Measurements from ENCODE around the gene RNPS1. TPM values are rescaled to one million over a fixed set of nuclear protein-coding genes. Genes with fewer than 3 reads are reported as not detected.
"Not testable (repeated sequence)": the region's sequence is repeated elsewhere in the genome, so short reads cannot be mapped to it uniquely, and the experiment has no call there.

Gene RNPS1
- total RNA-seq, 8 experiments from 2014 or later, result 108 to 257 (median 163) TPM

DNA sequence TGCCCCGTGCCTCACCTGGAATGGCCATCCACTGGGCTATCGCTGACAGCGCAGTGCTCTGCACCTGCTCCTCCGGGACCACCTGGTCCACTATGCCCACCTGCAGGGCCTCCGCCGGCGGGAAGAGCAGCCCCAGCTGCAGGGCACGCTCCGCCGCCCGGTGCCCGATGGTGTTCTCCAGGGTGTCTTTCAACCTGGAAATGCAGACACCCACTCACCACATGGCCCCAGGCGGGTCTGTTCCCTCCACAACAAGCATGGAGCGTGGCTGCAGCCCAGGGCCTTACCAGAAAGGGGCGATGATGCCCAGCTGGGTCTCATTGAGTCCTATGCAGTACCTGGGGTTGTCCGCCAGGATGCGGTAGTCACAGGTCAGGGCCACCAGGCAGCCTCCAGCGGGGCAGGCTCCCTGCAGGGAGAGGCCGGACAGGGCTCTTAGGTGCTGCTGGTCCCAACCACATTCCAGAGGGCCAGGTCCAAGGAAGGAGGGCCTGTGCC lies 24.8 kb downstream of the RNPS1 start:
- no peak overlapping the region for H3K4me3 ChIP-seq
- in situ Hi-C loops (cut with MboI; ENCODE audit: low pct_unique_long_range_greater_than_20kb in 2 of 9, low sequenced_read_pairs in 9 of 9, unreplicated experiment in 9 of 9), result no loop called here
- peak in 1 of 8 experiments; percentile 7 for ATAC-seq (replicated peaks in 6 of 8)
- H3K27ac ChIP-seq, result no peak overlapping the region
- 90 to 100% (median 93%) methylated on average over 2 to 3 of the region's 19 CpGs; no CpG with 5 or more reads in 7 of the 10 experiments for WGBS, 10 experiments
- peaks cover 0 to 2% of the 10 kb centered on the region in 2 donors for H3K4me1 ChIP-seq (replicated peaks in 1 of 2)

DNA sequence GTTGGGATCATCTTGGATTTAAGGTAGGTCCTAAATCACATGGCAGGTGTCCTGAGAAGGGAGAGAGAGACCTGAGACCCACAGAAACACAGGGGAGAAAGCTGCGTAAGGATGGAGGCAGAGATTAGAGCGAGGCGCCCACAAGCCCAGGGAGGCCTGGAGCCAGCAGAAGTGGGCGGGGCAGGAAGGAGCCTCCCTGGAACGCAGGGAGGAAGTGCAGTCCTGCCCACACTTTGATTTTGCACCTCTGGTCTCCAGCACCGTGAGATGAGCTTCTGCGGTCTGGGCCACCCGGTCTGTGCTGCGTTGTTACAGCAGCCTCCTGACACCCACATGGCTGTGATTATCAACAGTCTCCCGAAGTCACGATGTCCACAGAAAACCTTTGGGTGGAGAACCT lies 25.3 kb downstream of the RNPS1 start:
- ATAC-seq (replicated peaks in 6 of 8), result peak in 1 of 8 experiments; percentile 12
- H3K4me3 ChIP-seq, result no peak overlapping the region
- H3K4me1 ChIP-seq (replicated peaks in 1 of 2), result peaks cover 0 to 7% of the 10 kb centered on the region in 2 donors
- no peak overlapping the region for H3K27ac ChIP-seq
- 87 to 100% (median 88%) methylated on average over 2 to 7 of the region's 11 CpGs; no CpG with 5 or more reads in 7 of the 10 experiments for WGBS, 10 experiments
- in situ Hi-C loops (cut with MboI; ENCODE audit: low pct_unique_long_range_greater_than_20kb in 2 of 9, low sequenced_read_pairs in 9 of 9, unreplicated experiment in 9 of 9), result no loop called here

DNA sequence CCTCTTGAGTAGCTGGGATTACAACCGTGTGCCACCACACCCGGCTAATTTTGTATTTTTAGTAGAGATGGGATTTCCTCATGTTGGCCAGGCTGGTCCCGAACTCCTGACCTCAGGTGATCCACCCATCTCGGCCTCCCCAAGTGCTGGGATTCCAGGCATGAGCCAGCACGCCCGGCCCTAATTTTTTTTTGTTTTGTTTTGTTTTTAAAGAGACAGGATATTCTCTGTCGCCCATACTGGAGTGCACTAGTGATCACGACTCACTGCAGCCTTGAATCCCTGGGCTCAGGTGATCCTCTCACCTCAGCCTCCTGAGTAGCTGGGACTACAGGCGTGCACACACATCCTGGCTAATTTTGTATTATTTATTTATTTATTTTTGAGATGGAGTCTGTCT lies 27.6 kb downstream of the RNPS1 start:
- in situ Hi-C loops (cut with MboI; ENCODE audit: low pct_unique_long_range_greater_than_20kb in 2 of 9, low sequenced_read_pairs in 9 of 9, unreplicated experiment in 9 of 9); H3K4me3 ChIP-seq; ATAC-seq (replicated peaks in 6 of 8); H3K27ac ChIP-seq: not testable (repeated sequence)
- WGBS, 10 experiments, result 80 to 100% (median 95%) methylated on average over 1 to 8 of the region's 9 CpGs; no CpG with 5 or more reads in 3 of the 10 experiments
- H3K4me1 ChIP-seq (replicated peaks in 1 of 2), result peaks cover 13 to 25% of the 10 kb centered on the region in 2 donors

DNA sequence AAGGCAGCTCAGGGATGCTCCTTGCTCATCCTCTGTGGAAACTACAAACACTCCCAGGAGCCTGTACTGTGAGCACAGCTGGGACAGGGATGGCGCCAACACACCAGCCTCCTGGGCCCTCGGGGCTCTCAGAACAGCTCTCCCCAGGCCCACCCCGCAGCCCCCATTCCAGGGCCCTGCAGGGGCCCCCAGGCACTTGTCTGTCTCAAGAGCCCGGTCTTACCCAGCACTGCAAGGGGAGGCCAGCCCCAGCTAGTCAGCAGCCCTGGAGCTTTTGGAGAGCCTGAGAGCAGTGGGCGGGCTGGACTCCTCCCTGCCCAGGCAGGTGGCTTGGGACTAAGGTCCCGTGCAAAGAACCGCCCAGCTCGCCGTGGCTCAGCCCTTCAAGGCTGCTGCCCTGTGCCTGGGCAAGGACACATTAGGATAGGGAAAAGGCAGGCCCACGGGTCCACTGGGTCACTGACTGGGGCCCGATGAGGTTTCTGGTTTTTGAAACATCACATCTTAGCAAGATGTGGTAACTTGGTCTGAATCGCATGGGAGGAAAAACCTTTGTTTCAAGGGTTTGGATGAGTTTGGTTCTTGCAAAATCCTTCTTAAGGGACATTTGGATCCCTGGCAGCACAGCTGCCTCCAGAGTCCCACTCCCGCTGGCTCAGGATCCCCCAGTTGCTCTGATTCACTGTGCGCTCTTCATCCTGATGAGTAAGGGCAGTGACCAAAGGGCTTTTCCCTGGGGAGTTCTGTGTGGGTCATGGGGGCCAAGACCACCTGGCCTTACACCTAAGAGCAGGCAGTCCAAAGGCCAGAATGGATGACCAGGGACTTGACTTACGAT lies 28.9 kb downstream of the RNPS1 start:
- Histone ChIP-seq H3K4me1 (replicated peaks in 1 of 2) (peaks cover 13 to 25% of the 10 kb centered on the region in 2 donors), H3K27ac (no peak overlapping the region), H3K4me3 (no peak overlapping the region)
- 47 to 100% (median 86%) methylated on average over 2 to 4 of the region's 15 CpGs; no CpG with 5 or more reads in 5 of the 10 experiments for WGBS, 10 experiments
- ATAC-seq (replicated peaks in 6 of 8), result peak in 5 of 8 experiments; percentile 4 to 22 (median 9)
- in situ Hi-C loops (cut with MboI; ENCODE audit: low pct_unique_long_range_greater_than_20kb in 2 of 9, low sequenced_read_pairs in 9 of 9, unreplicated experiment in 9 of 9), result no loop called here

DNA sequence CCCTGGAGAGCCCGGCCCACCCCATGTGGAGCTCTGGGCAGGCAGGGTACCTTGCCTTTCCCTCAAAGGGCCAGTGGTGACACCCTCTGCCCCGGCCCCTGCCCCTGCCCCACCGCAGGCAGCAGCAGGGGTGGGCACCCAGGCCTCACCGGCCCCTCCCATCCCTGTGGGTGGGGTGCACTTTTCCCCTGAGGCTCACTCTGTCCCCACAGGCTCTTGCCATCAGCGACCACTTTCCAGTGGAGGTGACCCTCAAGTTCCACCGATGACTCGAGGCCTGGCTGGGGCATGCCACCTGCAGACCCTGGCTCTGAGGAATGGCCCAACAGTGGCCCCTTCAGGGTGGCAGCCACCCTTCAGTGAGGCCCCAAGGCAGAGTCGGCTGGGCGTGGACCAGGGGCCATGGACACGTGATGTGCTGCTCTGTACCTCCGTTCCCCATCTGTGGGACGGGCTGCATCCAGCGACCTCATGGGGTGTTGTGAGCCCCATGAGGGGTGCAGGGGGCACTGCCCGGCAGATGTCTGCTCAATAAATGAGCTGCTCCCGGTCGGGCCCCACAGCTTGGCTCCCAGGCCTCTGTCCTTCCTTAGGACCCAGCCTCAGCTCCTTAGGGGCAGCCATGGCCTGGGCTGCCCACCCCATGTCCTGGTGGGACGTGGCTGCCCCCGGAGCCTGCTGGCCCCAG lies 29.6 kb downstream of the RNPS1 start:
- ATAC-seq (replicated peaks in 6 of 8), result peak in 4 of 8 experiments; percentile 2 to 8 (median 4)
- H3K27ac ChIP-seq, result no peak overlapping the region

DNA sequence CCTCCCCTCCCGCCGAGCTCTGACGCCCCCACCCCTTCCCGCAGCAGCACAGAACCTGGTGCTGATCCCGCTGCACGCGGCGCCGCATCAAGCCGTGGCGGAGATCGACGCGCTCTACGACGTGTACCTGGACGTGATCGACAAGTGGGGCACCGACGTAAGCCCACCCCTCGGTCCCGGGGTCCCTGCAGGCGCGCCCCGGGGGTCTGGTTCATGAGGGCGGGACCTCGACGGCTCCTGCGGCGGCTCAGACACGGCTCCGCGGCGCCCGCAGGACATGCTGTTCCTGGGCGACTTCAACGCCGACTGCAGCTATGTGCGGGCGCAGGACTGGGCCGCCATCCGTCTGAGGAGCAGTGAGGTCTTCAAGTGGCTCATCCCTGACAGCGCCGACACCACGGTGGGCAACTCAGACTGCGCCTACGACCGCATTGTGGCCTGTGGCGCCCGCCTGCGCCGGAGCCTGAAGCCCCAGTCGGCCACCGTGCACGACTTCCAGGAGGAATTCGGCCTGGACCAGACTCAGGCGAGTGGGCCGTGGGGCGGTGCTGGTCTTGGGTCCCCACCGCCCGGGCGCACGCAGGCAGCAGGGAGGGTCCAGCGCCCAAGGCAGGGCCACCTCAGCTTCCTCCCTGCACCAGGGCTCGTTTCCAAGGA lies 30.3 kb downstream of the RNPS1 start:
- in situ Hi-C loops (cut with MboI; ENCODE audit: low pct_unique_long_range_greater_than_20kb in 2 of 9, low sequenced_read_pairs in 9 of 9, unreplicated experiment in 9 of 9), result no loop called here
- Histone ChIP-seq H3K4me1 (replicated peaks in 1 of 2) (peaks cover 13 to 25% of the 10 kb centered on the region in 2 donors), H3K27ac (no peak overlapping the region), H3K4me3 (peak overlapping the region in 1 of 5 donors; percentile 23)
- ATAC-seq (replicated peaks in 6 of 8), result peak in 4 of 8 experiments; percentile 2 to 20 (median 16)
- WGBS, 10 experiments, result 30% methylated on average over 13 of the region's 65 CpGs; no CpG with 5 or more reads in 9 of the 10 experiments

More for the DNA sequence above, 29.6 kb downstream of the RNPS1 start:
- in situ Hi-C loops (cut with MboI; ENCODE audit: low pct_unique_long_range_greater_than_20kb in 2 of 9, low sequenced_read_pairs in 9 of 9, unreplicated experiment in 9 of 9), result no loop called here
- peaks cover 13 to 25% of the 10 kb centered on the region in 2 donors for H3K4me1 ChIP-seq (replicated peaks in 1 of 2)
- 52 to 73% (median 65%) methylated on average over 2 to 3 of the region's 18 CpGs; no CpG with 5 or more reads in 7 of the 10 experiments for WGBS, 10 experiments
- no peak overlapping the region for H3K4me3 ChIP-seq

DNA sequence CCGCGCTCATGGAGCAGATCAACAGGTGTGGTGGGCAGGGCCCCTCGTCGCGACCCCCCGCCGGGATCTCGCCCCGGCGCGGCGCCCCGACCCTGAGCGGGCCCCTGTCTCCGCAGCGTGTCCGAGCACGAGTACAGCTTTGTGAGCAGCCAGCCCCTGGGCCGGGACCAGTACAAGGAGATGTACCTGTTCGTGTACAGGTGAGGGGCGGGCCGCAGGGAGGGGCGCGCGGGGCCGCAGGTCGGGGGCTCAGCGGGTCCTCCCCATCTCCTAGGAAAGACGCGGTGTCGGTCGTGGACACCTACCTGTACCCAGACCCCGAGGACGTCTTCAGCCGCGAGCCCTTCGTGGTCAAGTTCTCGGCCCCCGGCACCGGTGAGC lies 30.8 kb downstream of the RNPS1 start:
- no peak for ATAC-seq (replicated peaks in 6 of 8)
- WGBS, 10 experiments, result no CpG with 5 or more reads among the region's 40 CpGs
- no peak overlapping the region for H3K27ac ChIP-seq
- in situ Hi-C loops (cut with MboI; ENCODE audit: low pct_unique_long_range_greater_than_20kb in 2 of 9, low sequenced_read_pairs in 9 of 9, unreplicated experiment in 9 of 9), result no loop called here
- H3K4me1 ChIP-seq (replicated peaks in 1 of 2), result peaks cover 13 to 25% of the 10 kb centered on the region in 2 donors
- H3K4me3 ChIP-seq, result peak overlapping the region in 2 of 5 donors; percentile 19 to 23

DNA sequence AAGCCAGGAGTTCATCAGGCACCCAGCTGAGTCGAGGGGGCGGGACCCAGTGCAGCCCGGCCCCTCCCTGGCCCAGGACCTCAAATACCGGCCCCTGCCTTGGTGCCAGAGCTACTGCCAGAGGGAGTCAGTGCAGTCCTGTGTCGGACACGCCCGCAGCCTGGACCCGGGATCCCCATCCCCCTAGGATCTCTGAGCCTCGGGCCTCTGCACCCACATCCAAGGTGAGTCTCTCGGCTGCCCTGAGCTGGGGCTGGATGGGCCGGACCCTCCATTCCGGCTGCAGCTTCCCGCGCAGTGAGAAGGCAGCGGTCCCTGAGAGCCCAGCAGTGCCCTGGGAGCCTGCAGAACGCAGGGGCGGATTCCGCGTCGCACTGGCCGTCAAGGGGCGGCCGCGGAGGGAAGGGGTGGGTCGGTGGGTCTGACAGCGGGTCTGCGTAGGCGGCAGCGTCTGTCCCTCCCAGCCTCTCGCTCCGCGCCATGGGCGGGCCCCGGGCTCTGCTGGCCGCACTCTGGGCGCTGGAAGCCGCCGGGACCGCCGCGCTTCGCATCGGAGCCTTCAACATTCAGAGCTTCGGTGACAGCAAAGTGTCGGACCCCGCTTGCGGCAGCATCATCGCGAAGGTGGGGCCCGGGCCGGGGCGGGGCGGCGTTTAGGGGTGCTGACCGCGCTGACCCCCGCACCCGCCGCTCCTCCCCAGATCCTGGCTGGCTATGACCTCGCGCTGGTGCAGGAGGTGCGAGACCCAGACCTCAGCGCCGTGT lies 31.4 kb downstream of the RNPS1 start, which contains the start of gene DNASE1L2:
Gene DNASE1L2 (plus strand): TSS at position 108 of the 765 bp plus-strand sequence. CDS start 373 bp downstream, at position 481.
- in situ Hi-C loops (cut with MboI; ENCODE audit: low pct_unique_long_range_greater_than_20kb in 2 of 9, low sequenced_read_pairs in 9 of 9, unreplicated experiment in 9 of 9), result no loop called here
- no peak within 1 kb of the TSS for H3K27ac ChIP-seq
- H3K4me1 ChIP-seq (replicated peaks in 1 of 2), result peaks cover 13 to 25% of the 10 kb centered on the region in 2 donors
- ATAC-seq (replicated peaks in 6 of 8), result peak; percentile 40 to 72 (median 52)
- 0 to 20% (median 0%) methylated on average over 3 to 6 of the region's 64 CpGs; no CpG with 5 or more reads in 7 of the 10 experiments for WGBS, 10 experiments
- peak within 1 kb of the TSS in 3 of 5 donors; percentile 1 to 23 (median 19) for H3K4me3 ChIP-seq

DNA sequence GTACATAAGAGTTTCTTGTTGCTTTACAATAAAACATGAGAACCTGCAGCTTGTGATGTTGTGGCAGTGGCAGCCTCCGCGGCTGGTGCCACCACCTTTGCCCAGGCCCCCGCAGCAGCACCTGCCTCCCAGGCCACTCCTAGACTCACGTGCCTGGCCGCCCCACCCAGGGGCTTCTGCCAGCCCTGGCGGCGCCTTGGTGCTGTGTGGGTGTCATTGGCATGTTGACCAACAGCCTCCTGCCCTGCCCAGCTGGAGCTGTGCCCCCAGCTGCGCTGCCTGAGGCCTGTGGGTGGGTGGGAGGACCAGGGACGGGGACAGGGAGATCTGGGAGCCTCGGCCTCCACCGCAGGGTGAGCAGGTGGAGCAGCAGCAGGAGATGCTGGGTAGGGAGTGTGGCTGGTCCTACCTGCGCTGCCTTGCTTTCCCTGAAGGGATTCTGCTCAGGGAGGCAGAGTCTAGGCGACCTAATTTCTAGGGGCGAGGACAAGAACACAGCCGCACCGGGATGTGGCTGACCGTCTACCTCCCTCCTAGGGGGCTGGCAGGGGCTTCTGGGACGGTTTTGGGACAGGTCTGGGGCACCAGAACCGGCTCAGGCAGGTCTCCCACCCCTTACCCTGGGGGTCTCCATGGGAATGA lies 32.1 kb downstream of the RNPS1 start:
- in situ Hi-C loops (cut with MboI; ENCODE audit: low pct_unique_long_range_greater_than_20kb in 2 of 9, low sequenced_read_pairs in 9 of 9, unreplicated experiment in 9 of 9), result no loop called here
- 44 to 100% methylated on average over 1 to 3 of the region's 19 CpGs; no CpG with 5 or more reads in 8 of the 10 experiments for WGBS, 10 experiments
- no peak for ATAC-seq (replicated peaks in 6 of 8)
- Histone ChIP-seq H3K4me1 (replicated peaks in 1 of 2) (peaks cover 13 to 25% of the 10 kb centered on the region in 2 donors), H3K27ac (no peak overlapping the region), H3K4me3 (peak overlapping the region in 1 of 5 donors; percentile 19)

DNA sequence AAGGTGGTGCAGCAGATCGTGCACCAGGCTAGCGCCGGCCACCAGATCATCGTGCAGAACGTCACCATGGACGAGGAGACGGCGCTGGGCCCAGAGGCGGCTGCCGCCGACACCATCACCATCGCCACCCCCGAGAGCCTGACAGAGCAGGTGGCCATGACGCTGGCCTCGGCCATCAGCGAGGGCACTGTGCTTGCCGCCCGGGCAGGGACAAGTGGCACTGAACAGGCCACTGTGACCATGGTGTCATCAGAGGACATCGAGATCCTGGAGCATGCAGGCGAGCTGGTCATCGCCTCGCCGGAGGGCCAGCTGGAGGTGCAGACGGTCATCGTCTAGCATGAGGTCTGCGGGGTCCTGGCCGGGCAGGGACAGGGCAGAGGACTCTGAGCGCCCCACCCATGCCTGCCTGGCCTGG lies 32.7 kb downstream of the RNPS1 start:
- Histone ChIP-seq H3K27ac (no peak overlapping the region), H3K4me3 (no peak overlapping the region), H3K4me1 (replicated peaks in 1 of 2) (peaks cover 13 to 25% of the 10 kb centered on the region in 2 donors)
- 77 to 93% (median 90%) methylated on average over 2 to 10 of the region's 28 CpGs; no CpG with 5 or more reads in 5 of the 10 experiments for WGBS, 10 experiments
- in situ Hi-C loops (cut with MboI; ENCODE audit: low pct_unique_long_range_greater_than_20kb in 2 of 9, low sequenced_read_pairs in 9 of 9, unreplicated experiment in 9 of 9), result no loop called here
- no peak for ATAC-seq (replicated peaks in 6 of 8)

DNA sequence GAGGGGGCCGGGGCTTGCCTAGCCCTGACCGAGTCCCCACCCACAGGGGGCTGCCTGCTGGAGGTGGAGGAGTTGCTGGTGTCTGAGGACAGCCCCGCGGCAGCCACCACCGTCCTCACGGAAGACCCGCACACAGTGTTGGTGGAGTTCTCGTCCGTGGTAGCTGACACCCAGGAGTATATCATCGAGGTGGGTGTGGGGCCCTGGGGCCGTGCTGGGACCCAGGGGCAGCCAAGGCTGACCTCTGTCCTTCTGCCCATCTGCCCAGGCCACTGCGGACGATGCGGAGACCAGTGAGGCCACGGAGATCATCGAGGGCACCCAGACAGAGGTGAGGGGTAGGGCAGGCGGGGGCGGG lies 33.1 kb downstream of the RNPS1 start:
- no peak overlapping the region for H3K4me3 ChIP-seq
- in situ Hi-C loops (cut with MboI; ENCODE audit: low pct_unique_long_range_greater_than_20kb in 2 of 9, low sequenced_read_pairs in 9 of 9, unreplicated experiment in 9 of 9), result no loop called here
- peaks cover 13 to 25% of the 10 kb centered on the region in 2 donors for H3K4me1 ChIP-seq (replicated peaks in 1 of 2)
- no peak for ATAC-seq (replicated peaks in 6 of 8)
- no peak overlapping the region for H3K27ac ChIP-seq
- WGBS, 10 experiments, result no CpG with 5 or more reads among the region's 18 CpGs
